HG03521 (cell line): ENCODE results near the gene CPPED1.

ENCODE experiments used
- ATAC-seq: cut with Tn5 transposase; IDR thresholded peaks from one replicate; pipeline ENCODE4 v1.9.1; 2021; ENCODE audit warnings: mild to moderate bottlenecking, moderate library complexity; ENCODE audit not compliant: unreplicated experiment

The CPPED1 gene

DNA sequence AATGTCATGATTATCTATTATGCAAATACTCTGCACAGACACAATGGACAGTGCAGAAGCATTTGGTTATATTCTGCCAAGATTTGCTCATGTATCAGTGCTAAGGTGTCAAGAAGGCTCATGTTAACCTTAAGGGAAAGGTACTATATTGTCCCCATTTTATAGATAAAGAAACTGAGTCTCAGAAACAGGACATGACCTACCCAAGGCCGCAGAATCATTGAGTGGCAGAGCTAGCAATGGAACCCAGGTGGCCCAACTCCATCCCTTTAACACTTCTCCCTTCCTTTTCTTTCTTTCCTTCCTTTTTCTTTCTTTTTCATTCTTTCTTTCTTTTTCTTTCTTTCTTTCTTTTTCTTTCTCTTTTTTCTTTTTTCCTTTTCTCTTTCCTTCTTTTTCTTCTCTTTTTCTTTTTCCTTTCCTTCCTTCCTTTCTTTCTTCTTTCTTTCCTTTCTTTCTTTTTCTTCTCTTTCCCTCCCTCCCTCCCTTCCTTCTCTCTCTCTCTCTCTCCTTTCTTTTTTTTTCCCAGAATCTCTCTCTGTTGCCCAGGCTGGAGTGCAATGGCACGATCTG is 149.8 kb downstream of the CPPED1 start:
- ATAC-seq, result no peak

DNA sequence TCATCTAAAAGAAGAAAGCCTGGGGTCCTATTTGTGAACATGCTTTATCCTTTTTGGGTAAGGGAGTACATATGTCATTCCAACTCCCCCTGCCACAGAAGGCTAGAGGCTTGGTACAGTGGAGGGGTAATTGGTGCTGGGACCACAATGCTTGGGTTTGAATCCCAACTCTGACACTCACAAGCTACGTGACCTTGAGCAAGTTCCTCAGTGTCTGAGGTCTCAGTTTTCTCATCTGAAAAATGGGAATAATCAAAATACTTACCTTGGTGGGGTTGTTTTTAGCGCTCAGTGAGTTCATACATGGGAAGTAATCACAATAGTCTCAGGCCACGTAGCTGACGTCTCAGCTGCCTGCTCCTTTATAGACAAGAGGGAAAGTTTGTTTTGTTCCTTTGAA is 150.8 kb downstream of the CPPED1 start:
- no peak for ATAC-seq

DNA sequence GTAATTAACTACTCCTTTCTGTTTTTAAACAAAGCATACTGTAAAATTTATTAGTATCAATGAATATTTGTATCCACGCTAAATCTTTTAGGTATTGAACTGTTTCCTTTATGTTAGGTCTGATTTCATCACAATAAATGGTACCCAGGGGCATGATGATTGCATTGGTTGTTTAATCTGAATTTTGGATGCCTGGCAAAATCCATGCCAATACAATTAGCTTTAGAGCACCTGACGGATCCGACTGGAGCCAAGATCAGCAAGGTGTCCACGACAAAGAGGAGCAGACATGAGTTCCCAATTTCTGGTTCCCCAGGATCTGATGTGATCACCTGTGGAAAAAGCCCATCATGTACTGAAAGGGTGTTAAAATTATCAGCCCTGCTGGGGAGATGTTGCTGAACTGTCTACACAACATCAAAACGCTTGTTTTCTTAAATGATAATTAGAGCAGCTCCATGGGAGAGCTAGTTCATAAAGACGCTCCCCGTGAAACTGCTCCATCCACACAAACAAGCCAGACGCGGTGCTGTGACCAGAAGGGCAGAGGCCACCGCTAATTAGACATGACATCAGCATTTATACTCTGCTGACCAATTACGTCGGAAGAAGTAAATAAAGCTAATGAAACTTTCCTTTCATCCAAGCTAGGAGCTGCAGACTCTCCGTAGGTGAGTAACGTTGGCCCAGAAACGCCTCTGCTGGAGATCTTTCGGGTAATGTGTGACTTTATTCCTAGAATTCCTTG is 151.7 kb downstream of the CPPED1 start:
- no peak for ATAC-seq

DNA sequence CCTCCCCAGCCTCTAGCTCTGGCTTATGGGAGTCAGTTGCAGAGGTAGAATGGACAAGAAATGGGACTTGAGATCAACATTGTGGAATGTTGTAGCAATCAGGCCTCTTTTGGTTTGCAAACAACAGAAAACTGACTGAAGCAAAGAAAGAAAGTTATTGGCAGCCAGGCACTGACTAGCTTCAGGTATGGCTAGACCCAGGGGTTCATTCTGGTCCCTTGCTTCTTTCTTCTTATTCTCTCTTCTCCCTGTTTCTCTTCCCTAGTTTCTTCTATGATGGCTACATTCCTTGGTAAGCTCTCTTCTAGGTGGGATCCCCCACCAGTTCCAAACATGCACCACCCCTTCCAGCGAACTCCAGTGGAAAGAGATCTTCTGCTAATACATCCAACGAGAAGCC is 154.3 kb downstream of the CPPED1 start:
- ATAC-seq, result no peak

DNA sequence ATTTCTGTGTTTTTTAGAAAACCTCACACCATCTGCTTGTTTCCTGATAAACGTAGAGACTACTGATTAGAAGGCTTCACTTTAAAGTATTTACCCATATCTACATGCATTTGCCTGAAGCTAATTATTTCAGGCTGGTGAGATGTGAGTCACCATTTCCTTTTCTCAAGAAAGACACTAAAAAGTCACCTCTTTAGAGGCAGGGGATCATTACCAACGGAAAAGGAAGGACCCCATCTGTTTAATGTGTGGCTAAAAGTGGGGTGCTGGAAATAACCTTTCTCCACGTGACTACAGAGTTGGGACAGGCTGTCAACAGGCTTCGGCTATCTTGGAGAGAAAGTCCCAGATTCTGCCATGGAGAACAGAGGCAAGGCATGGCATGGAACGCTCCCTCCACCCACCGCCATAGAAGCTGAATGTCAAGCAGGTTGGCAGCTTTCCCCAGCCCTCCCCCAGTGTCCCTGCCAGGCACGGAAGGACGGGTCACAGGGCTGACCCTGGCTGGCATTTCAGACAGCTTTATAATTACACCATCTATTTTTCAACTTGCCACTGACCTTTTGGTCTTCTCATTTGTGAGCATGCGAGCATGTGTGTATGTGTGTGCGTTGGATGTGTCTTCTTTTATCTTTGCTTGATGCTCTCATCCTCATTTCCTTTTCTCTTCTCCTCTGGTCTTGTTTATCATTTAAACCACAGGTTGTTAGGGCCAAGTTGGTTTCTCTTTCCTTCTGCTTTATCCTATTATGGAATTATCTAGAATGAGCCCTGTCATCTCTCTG is 157.0 kb downstream of the CPPED1 start:
- ATAC-seq, result no peak

DNA sequence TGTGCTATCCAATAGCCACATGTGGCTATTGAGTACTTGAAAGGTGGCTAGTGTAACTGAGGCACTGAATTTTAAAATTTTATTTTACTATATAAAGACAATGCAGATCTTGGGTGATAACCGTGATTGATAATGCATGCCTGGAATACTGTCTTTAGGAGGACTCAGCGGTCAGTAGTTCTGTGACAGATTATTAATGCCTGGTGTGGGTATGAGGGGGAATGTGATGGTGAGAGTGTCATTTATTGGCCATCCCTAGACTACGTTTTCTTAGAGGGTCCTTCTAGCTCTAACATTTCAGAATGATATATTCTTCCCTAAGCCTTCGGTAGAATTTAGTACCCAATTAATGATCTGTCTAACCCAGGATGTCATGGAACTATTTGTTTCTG is 157.6 kb downstream of the CPPED1 start:
- ATAC-seq, result no peak

DNA sequence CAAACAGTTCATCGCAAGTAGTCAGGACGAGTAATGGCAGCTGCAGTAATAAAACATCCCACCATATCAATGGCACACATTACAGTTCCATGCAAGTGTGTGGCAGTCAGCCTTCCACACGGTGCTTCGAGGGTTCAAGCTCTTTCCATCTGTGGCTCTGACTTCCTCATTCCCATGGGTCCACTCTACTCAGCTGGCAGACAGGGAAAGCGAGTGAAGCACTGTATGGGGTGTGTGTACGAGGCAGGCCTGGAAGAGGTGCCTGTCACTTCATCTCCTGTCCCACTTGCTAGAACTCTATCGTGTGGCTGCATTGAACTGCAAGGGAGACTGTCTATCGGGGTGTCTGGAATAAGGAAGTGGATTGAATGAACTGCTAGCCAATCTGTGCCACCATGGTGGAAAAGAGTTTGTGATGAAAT is 160.6 kb downstream of the CPPED1 start:
- ATAC-seq, result no peak

DNA sequence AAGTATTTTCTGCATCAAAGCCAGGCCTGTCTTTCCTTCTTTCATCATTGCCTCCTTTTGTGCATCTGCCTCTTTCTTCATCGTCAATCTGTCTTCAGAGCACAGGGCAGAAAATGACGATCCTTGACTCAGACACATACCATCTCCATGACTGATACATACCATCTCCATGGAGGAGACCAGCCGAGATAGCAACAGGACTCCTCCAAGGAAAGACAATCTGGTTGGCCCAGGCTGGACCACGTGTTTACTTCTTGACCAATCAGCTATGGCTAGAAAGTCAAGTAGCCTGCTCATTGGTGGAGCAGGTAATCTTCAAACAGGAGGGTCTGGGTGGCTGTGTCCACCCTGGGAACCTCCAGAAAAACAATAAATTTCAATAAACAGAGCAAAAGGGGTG is 164.6 kb downstream of the CPPED1 start:
- no peak for ATAC-seq

DNA sequence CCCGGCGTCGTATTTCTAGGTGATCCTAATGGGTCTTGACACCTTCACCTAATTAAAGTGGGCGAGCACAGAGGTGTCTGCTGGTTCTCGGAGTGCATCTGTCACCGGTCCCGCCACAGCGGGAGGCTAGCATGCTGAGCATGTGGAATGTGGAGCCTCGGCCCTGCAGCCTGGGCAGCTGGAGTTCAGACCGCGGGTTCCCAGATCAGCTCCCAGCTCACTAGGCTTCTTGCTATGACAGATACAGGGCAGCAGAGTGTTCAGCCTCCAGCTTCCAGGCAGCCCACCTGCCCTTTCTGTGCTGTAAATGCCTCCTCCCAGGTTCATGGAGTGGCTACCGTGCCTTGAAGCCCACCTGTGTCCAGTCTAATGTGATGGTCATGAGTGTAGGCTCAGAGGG is 166.7 kb downstream of the CPPED1 start:
- no peak for ATAC-seq

DNA sequence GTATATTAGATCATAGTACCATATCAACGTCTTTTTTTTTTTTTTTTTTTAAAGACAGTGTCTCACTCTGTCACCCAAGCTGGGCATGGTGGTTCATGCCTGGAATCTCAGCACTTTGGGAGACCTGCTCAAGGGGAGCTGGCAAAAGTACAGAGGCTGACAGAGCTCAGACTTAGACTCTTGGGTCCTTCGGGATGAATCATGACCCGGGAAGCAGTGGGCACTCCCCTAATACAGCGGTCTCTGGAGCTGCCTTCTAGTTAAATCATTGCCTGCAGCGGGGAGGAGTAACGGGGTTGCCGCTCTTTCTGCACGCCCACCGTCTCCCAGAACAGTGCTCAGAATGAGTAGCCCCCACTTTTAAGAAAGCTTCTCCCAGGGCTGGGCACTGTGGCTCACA is 174.4 kb downstream of the CPPED1 start:
- no peak for ATAC-seq

DNA sequence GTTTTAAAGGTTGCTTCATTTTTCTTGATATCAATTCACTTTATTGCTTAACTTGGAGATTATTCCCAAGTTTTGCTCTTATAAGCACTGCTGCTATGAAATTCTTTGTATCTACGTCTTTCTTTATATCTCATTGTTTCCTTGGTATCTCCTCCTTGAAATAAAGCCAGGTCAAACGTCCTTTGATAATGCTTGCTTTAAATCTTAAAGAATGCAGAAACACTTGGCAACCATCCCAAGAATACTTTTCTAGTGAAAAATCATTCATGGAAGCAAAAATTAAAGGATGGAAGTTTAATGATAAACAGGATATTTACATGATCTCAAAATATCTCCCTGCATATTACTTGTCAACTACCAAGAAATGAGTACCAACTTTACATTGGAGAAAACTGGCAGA is 175.2 kb downstream of the CPPED1 start:
- no peak for ATAC-seq

DNA sequence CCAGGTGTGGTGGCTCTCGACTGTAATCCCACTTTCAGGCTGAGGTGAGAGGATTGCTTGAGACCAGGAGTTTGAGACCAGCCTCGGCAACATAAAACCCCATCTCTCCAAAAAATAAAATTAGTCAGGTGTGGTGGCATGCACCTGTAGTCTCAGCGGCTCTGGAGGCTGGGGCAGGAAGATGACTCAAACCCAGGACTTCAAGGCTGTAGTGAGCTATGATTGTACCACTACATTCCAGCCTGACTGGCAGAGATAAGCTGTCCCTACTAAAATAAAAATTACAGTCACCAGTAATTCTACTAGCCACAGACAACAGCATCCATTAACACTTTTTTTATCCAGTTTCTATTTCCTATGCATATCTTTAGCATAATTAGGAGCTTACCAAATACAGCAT is 176.3 kb downstream of the CPPED1 start:
- no peak for ATAC-seq

DNA sequence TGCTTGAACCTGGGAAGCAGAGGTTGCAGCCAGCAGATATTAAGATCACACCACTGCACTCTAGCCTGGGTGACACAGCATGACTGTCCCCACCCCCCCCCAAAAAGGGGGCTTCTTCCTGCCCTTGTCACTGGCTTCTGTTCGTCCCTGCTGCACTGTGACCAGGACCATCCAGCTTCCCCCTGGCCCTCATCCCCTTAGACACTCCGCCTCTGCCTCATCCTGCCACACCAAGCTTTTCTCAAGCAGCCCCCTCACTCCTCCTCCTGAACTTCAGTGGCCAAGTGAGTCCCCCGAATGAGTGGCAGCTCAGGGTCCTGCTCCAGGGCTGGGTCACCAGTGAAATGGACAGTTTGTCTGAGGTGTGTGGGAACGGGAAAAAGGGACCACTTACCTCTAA is 177.3 kb downstream of the CPPED1 start:
- no peak for ATAC-seq

DNA sequence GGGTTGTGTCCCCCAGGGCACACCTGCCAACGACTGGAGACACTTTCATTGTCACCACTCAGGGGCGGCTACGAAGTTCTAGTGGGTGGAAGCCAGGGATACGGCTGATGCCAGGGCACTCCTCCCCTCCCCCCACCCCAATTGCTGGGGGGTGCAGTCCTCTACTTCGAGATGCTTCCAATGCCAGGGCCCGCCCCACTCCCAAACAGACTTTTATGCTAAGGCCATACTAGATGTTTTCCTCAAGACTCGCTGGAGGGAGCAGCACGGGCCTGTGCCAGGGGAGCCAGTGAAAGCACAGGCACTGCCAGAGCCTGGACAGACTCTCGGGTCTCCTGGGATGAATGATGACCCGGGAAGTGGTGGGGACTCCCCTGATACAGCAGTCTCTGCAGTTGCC is 178.0 kb downstream of the CPPED1 start:
- no peak for ATAC-seq

DNA sequence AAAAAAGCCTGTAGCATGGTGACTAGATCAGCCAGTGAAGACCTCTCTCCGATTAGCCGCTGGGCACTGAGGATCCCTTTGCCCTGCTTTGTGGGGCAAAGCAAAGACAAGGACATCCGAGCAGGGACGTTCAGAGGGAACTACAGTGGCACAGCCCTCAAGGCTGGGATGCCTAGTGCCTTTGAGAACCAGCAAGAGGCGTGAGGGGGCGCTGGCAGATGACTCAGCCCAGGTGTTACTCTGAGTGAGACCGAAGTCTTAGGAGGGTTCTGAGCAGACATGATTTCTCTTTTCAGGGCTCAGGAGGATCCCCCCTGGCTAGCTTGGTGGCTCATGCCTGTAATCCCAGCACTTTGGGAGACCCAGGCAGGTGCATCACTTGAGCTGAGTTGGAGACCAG is 178.6 kb downstream of the CPPED1 start:
- no peak for ATAC-seq

DNA sequence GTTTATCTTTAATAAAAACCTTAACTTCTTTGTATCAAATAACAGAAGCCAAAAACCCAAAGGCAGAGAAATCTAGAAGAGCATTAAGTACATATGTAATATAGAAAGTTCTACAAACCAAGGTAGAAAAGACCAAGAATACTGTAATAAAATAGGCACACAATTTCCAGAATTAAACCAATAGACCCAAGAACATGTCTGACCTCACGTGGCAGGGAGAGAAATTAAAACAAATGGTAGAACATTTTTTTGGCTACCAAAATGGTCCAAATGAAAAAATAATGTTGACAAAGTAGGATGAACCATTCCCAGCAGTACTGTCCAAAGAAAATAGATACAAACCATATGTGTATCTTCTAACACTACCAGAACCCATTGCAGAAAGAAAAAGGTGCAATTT is 183.5 kb downstream of the CPPED1 start:
- no peak for ATAC-seq

DNA sequence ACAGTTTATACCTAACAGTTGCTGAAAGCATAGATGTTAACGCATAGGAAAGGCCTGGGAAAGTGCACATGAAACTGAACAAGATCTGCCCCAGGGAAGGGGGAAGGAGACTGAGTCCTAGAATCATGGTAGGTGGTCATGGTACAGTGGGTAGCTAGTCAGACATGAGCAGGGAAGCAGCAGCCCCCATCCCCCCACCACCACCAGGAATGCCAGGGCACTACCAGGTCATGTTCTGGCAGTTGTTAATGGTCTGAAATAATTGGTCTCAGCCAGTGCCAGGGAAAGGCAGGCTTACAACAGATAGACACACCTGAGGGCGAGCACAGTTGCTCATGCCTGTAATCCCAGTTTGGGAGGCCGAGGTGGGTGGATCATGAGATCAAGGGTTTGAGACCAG is 185.2 kb downstream of the CPPED1 start:
- no peak for ATAC-seq

DNA sequence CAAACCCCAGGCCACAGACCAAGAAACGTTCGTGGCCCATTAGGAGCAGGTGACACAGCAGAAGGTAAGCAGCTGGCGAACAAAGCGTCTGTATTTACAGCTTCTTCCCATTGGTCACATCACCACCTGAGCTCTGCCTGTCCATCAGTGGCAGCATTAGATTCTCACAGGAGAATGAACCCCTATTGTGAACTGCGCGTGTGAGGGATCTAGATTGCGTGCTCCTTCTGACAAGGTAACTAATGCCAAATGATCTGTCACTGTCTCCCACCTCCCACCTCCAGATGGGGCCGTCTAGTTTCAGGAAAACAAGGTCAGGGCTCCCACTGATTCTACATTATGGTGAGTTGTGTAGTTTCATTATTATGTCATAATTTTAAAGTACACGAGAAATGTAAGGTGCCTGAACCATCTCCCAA is 186.3 kb downstream of the CPPED1 start:
- no peak for ATAC-seq

DNA sequence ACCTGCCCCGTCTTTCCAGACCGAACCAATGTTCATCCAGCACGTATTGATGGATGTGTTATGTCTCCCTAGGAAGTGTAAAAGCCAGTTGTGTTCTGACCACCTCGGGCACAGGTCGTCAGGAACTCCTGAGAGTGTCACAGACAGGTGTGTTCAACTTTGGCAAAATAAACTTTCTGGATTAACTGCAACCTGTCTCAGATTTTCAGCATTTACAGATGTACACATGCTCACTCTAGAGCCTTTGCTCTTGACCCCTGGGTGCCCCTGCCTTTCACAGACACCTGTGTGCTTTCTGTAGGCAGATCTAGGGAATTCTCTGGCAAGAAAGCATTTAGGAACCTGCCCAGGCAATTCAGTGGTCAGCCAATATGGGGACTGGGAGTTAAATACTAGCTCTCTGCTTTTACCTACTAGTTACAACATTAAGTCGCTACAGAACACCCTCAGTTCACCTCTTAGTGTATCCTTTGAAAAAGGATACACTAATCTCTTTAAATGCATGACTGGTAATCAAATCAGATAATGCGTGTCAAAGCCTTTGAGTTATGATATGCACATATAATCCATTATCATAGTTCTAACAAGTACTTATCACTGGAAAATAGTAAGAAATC is 188.9 kb downstream of the CPPED1 start:
- ATAC-seq, result no peak

DNA sequence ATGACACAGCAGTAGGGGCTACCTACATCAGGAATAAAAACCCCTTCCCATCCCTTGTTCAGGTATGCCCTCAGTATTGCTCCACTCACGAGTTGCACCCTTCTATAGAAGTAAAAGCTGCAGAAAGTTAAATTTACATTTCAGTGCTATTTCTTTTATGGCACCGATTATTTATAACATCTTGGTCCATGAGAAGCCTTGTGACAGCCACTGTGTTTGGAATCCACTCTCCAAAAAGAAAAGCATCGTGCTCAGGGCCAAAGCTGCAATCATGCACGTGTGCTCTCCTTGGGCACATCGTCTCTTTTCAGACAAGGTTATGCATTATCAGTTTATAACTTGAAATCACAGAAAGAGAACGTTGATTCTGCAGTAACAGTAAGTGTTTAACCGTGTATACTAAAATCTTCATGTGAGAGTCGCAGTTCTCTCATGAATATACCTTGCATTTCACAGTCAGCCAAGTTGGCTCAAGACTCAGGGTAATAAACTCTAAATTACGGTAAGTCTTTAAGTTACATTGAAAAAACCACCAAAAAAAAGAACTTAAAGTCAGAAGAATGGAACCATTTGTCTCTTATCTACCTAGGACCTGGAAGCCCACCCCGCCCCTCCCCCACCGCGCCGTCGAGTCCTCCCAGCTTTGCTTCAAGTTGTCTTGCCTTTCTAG is 189.6 kb downstream of the CPPED1 start:
- no peak for ATAC-seq
